ENCODE results near the gene FAM187B. TPM values are rescaled to one million over a fixed set of nuclear protein-coding genes. Genes with fewer than 3 reads are reported as not detected.

FAM187B gene
- total and polyA plus RNA-seq, 2 experiments from 2014 or later, result 0.23 TPM; not detected in 1

DNA sequence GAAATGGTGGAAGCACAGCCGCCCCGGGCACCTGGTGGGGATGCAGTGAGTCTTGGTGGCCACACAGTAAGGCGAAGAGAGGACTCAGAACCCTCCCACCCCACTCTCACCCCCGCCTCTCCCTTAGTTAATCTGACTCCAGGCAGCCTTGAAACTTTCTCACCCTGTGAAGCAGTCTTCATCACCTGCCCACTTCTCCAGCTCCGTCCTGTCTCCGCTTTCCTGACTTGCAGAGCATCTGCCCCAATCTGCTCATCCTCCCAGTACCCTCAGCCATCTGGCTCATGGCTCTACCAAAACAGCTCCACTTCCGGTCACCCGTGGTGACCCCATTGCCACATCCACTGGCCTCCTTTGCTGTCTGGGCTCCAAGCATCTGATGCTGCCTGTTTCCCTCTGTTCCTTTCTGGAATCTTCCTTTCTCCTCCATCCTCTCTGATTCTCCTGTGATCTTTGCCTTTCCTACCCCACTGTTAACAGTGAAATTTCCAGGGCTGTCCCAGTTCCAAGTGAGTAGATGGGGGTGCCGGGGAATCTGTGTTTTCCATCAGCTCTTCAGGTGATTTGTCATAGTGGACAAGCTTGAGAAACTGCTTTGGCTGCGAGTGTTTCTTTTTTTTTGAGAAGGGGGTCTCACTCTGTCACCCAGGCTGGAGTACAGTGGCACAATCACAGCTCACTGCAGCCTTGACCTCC, 44.6 kb upstream of the FAM187B start:
- Histone ChIP-seq H3K79me2 (replicated peaks; ENCODE audit: insufficient read depth) (no peaks in the 10 kb centered on the region), H3K9me2 (ENCODE audit: insufficient read depth) (no peaks in the 10 kb centered on the region), H4K20me1 (replicated peaks; ENCODE audit: insufficient read depth) (peaks cover 5% of the 10 kb centered on the region; the same call in 1 of the 2 replicates), H3F3A (replicated peaks; ENCODE audit: low read depth) (0 out of 2 replicates have a peak, but pooled peaks cover 2% of the 10 kb centered on the region), H2AFZ (no peak overlapping the region), H3K36me3 (ENCODE audit: insufficient read depth) (peaks cover 7% of the 10 kb centered on the region), H3K4me3 (no peak overlapping the region), H3K4me2 (no peak overlapping the region), H3K27me3 (ENCODE audit: insufficient read depth) (no peaks in the 10 kb centered on the region), H3K27ac (ENCODE audit: low read depth) (no peak overlapping the region), H3K4me1 (ENCODE audit: insufficient read depth) (peaks cover 7% of the 10 kb centered on the region; the same call in 1 of the 2 replicates)
- H3K9me3 Mint-ChIP-seq, result no peaks in the 10 kb centered on the region; the same call in 2 of the 3 replicates
- H3K4me1 Mint-ChIP-seq, result no peaks in the 10 kb centered on the region; the same call in 1 of the 3 replicates
- H3K27me3 Mint-ChIP-seq (ENCODE audit: insufficient read depth, low read depth, poor library complexity), result peaks cover 15% of the 10 kb centered on the region
- no peak for ATAC-seq
- TF ChIP-seq CTCF (conservative IDR thresholded peaks at IDR 0.05; ENCODE audit: low read depth in 2 of 2) (no peak), ETS1 (IDR thresholded peaks at IDR 0.05) (no peak), CREB1 (CRISPR knock-in tag; IDR thresholded peaks at IDR 0.05; ENCODE audit: low read depth) (no peak), STAT1 (IDR thresholded peaks at IDR 0.05; ENCODE audit: unreplicated experiment) (no peak), EZH2phosphoT487 (IDR thresholded peaks at IDR 0.05; ENCODE audit: unreplicated experiment) (no peak), ZNF114 (CRISPR knock-in tag; IDR thresholded peaks at IDR 0.05) (no peak), POLR2AphosphoS5 (IDR thresholded peaks at IDR 0.05; ENCODE audit: low read depth) (no peak), NANOG (IDR thresholded peaks at IDR 0.05; ENCODE audit: borderline replicate concordance) (no peak), EZH2 (IDR thresholded peaks at IDR 0.05; ENCODE audit: low read depth, unreplicated experiment) (no peak)
- DNase-seq (ENCODE audit: low spot score), result no peak
- no peak overlapping the region for H3K27ac Mint-ChIP-seq
- H3K36me3 Mint-ChIP-seq (ENCODE audit: low read depth), result peaks cover 60% of the 10 kb centered on the region
- H3K4me3 Mint-ChIP-seq, result no peak overlapping the region

- no peaks in the 10 kb centered on the region for H3K79me2 ChIP-seq (replicated peaks; ENCODE audit: insufficient read depth)
- no peak overlapping the region for H3K4me3 ChIP-seq
- H3K9me2 ChIP-seq (ENCODE audit: insufficient read depth), result no peaks in the 10 kb centered on the region
- no peak overlapping the region for H2AFZ ChIP-seq
- Mint-ChIP-seq H3K36me3 (ENCODE audit: low read depth) (peaks cover 65% of the 10 kb centered on the region), H3K4me3 (no peak overlapping the region), H3K27ac (no peak overlapping the region), H3K4me1 (no peaks in the 10 kb centered on the region; the same call in 1 of the 3 replicates), H3K27me3 (ENCODE audit: insufficient read depth, low read depth, poor library complexity) (peaks cover 21% of the 10 kb centered on the region), H3K9me3 (no peaks in the 10 kb centered on the region; the same call in 1 of the 3 replicates)
- no peak overlapping the region for H3K27ac ChIP-seq (ENCODE audit: low read depth)
- H3K4me1 ChIP-seq (ENCODE audit: insufficient read depth), result peaks cover 7% of the 10 kb centered on the region; the same call in 1 of the 2 replicates
- H3K36me3 ChIP-seq (ENCODE audit: insufficient read depth), result peaks cover 7% of the 10 kb centered on the region
- peaks cover 5% of the 10 kb centered on the region; the same call in 1 of the 2 replicates for H4K20me1 ChIP-seq (replicated peaks; ENCODE audit: insufficient read depth)
- no peaks in the 10 kb centered on the region for H3K27me3 ChIP-seq (ENCODE audit: insufficient read depth)
- DNase-seq (ENCODE audit: low spot score) (no peak), ATAC-seq (no peak)
- TF ChIP-seq POLR2AphosphoS5 (IDR thresholded peaks at IDR 0.05; ENCODE audit: low read depth) (no peak), ZNF462 (CRISPR knock-in tag; IDR thresholded peaks at IDR 0.05) (no peak), ZNF114 (CRISPR knock-in tag; IDR thresholded peaks at IDR 0.05) (no peak)
- H3K4me2 ChIP-seq, result no peak overlapping the region
- H3F3A ChIP-seq (replicated peaks; ENCODE audit: low read depth), result peaks cover 7% of the 10 kb centered on the region; the same call in 1 of the 2 replicates
These were observed 43.7 kb upstream of the FAM187B start for GRCh38 chr19:35272122-35272719.
